Right atrium auricular region (tissue), 2 donors: ENCODE results near the gene CDH16. TPM values are rescaled to one million over a fixed set of nuclear protein-coding genes. Genes with fewer than 3 reads are reported as not detected.

Source experiments
- DNase-seq: peaks from one replicate; pipeline ENCODE4 v3.0.0-alpha.2; 2019; ENCODE audit warnings: low spot score
- H3K27ac ChIP-seq, 2 donors: fragments of 200-600 bp; sonication (generic); 1 replicate in 1 of 2; 2 replicates in 1 of 2; pipeline ENCODE4 v1.5.1; 2016 to 2019
- H3K27me3 ChIP-seq, 2 donors: fragments of 200-600 bp; sonication (generic); one replicate each; pipeline versions ENCODE4 v1.5.1 to v1.6.0; 2017 to 2019
- H3K36me3 ChIP-seq: fragments of 200-600 bp; sonication (generic); one replicate; pipeline ENCODE4 v1.5.1; 2016
- H3K4me1 ChIP-seq, 2 donors: fragments of 200-600 bp; sonication (generic); one replicate each; pipeline versions ENCODE4 v1.5.1 to v1.6.0; 2017 to 2019
- H3K4me3 ChIP-seq, 2 donors: fragments of 200-600 bp; sonication (generic); 1 replicate in 1 of 2; 2 replicates in 1 of 2; pipeline ENCODE4 v1.5.1; 2017 to 2019; ENCODE audit warnings: mild to moderate bottlenecking in 1 of 2, moderate library complexity in 1 of 2
- H3K9me3 ChIP-seq, 2 donors: fragments of 200-600 bp; sonication (generic); one replicate each; pipeline ENCODE4 v1.5.1; 2019
- CTCF ChIP-seq, 2 donors: fragments of 200-600 bp; sonication (generic); IDR thresholded peaks; one replicate each; pipeline ENCODE4 v1.5.1; 2019; ENCODE audit warnings: antibody characterized with exemption in 2 of 2
- total RNA-seq, 2 donors: library from RNA; depleted of rRNA; stranded (reverse); fragments of >200 nt; gene quantifications; one replicate each; pipeline ENCODE4 v1.1.0, GENCODE V29; 2016

The CDH16 gene
- total RNA-seq, 2 donors from 2014 or later, result 0.79 to 1.4 TPM

GRCh38 chr16:66944054-66944441 lies 25.4 kb upstream of the CDH16 start:
- DNase-seq, result no peak

GRCh38 chr16:66943426-66944053 lies 24.9 kb upstream of the CDH16 start:
- no peaks in the 10 kb centered on the region for H3K9me3 ChIP-seq
- no peaks in the 10 kb centered on the region for H3K27me3 ChIP-seq
- H3K36me3 ChIP-seq, result peaks cover 54% of the 10 kb centered on the region
- peaks cover 0 to 16% of the 10 kb centered on the region in 2 donors for H3K4me1 ChIP-seq
- H3K27ac ChIP-seq, result no peak overlapping the region
- no peak for TF ChIP-seq CTCF (IDR thresholded peaks at IDR 0.05)
- H3K4me3 ChIP-seq, result no peak overlapping the region
- no peak for DNase-seq

More at GRCh38 chr16:66944054-66944441, 25.4 kb upstream of the CDH16 start:
- Histone ChIP-seq H3K9me3 (no peaks in the 10 kb centered on the region), H3K36me3 (peaks cover 51% of the 10 kb centered on the region), H3K4me3 (no peak overlapping the region), H3K27ac (no peak overlapping the region), H3K4me1 (peaks cover 0 to 21% of the 10 kb centered on the region in 2 donors), H3K27me3 (no peaks in the 10 kb centered on the region)
- TF ChIP-seq CTCF (IDR thresholded peaks at IDR 0.05), result no peak

- Histone ChIP-seq H3K36me3 (peaks cover 59% of the 10 kb centered on the region), H3K4me3 (no peak overlapping the region), H3K27ac (no peak overlapping the region), H3K4me1 (peaks cover 0 to 11% of the 10 kb centered on the region in 2 donors), H3K27me3 (no peaks in the 10 kb centered on the region), H3K9me3 (no peaks in the 10 kb centered on the region)
- no peak for DNase-seq
- TF ChIP-seq CTCF (IDR thresholded peaks at IDR 0.05), result no peak
These were observed 24.3 kb upstream of the CDH16 start for GRCh38 chr16:66942981-66943380.

- peaks cover 59% of the 10 kb centered on the region for H3K36me3 ChIP-seq
- no peaks in the 10 kb centered on the region for H3K9me3 ChIP-seq
- H3K4me1 ChIP-seq, result peaks cover 0 to 21% of the 10 kb centered on the region in 2 donors
- H3K27me3 ChIP-seq, result no peaks in the 10 kb centered on the region
- TF ChIP-seq CTCF (IDR thresholded peaks at IDR 0.05), result no peak
- no peak overlapping the region for H3K4me3 ChIP-seq
- H3K27ac ChIP-seq, result no peak overlapping the region
- DNase-seq, result no peak
These were observed 21.6 kb upstream of the CDH16 start for GRCh38 chr16:66940236-66940635.

- peaks cover 59% of the 10 kb centered on the region for H3K36me3 ChIP-seq
These were observed 20.7 kb upstream of the CDH16 start for GRCh38 chr16:66939366-66939765.

More at GRCh38 chr16:66939366-66939765, 20.7 kb upstream of the CDH16 start:
- DNase-seq, result no peak
- H3K4me1 ChIP-seq, result peaks cover 0 to 23% of the 10 kb centered on the region in 2 donors
- no peaks in the 10 kb centered on the region for H3K27me3 ChIP-seq
- H3K9me3 ChIP-seq, result no peaks in the 10 kb centered on the region
- no peak overlapping the region for H3K27ac ChIP-seq
- TF ChIP-seq CTCF (IDR thresholded peaks at IDR 0.05), result no peak
- H3K4me3 ChIP-seq, result no peak overlapping the region
